Thymus (tissue), 11 donors: ENCODE data around the gene KRTAP17-1. TPM values are rescaled to one million over a fixed set of nuclear protein-coding genes. Genes with fewer than 3 reads are reported as not detected.
A peak's percentile ranks its signal among the peaks of the same experiment; 100 is the strongest.
"Not testable (repeated sequence)": the region's sequence is repeated elsewhere in the genome, so short reads cannot be mapped to it uniquely, and the experiment has no call there.

Experiments used
- DNase-seq, 9 donors: peaks; one replicate each; pipeline ENCODE4 v3.0.0-alpha.2; 2013; ENCODE audit warnings: low spot score in 9 of 9, low read depth in 6 of 9, missing footprints in 1 of 9
- H3K27ac ChIP-seq, 2 donors: one replicate each; pipeline ENCODE4 v1.5.1; 2013; ENCODE audit warnings: control low read depth in 1 of 2, low read depth in 1 of 2, low read length in 1 of 2, mild to moderate bottlenecking in 1 of 2, moderate library complexity in 1 of 2
- H3K27me3 ChIP-seq, 2 donors: one replicate each; pipeline ENCODE4 v1.5.1; 2013; ENCODE audit warnings: low read length in 1 of 2; ENCODE audit not compliant: control insufficient read depth in 2 of 2, insufficient read depth in 1 of 2
- H3K36me3 ChIP-seq, 2 donors: one replicate each; pipeline ENCODE4 v1.5.1; 2013; ENCODE audit warnings: low read length in 1 of 2, mild to moderate bottlenecking in 1 of 2, moderate library complexity in 1 of 2; ENCODE audit not compliant: control insufficient read depth in 2 of 2, insufficient read depth in 2 of 2
- H3K4me1 ChIP-seq, 2 donors: one replicate each; pipeline ENCODE4 v1.5.1; 2013; ENCODE audit warnings: low read length in 2 of 2; ENCODE audit not compliant: control insufficient read depth in 2 of 2, insufficient read depth in 2 of 2
- H3K4me3 ChIP-seq, 2 donors: one replicate each; pipeline ENCODE4 v1.5.1; 2013; ENCODE audit warnings: low read length in 2 of 2, control low read depth in 1 of 2, mild to moderate bottlenecking in 1 of 2
- H3K9me3 ChIP-seq, 2 donors: one replicate each; pipeline ENCODE4 v1.5.1; 2013; ENCODE audit warnings: low read length in 1 of 2, mild to moderate bottlenecking in 1 of 2; ENCODE audit not compliant: control insufficient read depth in 2 of 2, insufficient read depth in 1 of 2
- WGBS: extraction: QIAGEN DNeasy Blood & Tissue Kit; methylation state at CpG from one replicate; pipeline ENCODE4 v1.1.7; 2013; 5-methylcytosine and 5-hydroxymethylcytosine counted together
- polyA plus RNA-seq: library from polyadenylated mRNA; stranded (reverse); fragments of 200-250 nt; gene quantifications from one replicate; pipeline ENCODE4 v1.2.3, GENCODE V29; 2013
- total RNA-seq: library from RNA; stranded (reverse); fragments of 120-200 nt; gene quantifications from one replicate; pipeline ENCODE4 v1.2.4, GENCODE V29; 2013
- donor health status: healthy.

KRTAP17-1 gene
- total and polyA plus RNA-seq, 2 donors, result 0.09 to 0.11 TPM

- 73% methylated on average over 5 of the region's 5 CpGs for WGBS
- H3K4me1 ChIP-seq, result peaks cover 0 to 8% of the 10 kb centered on the region in 2 donors
- peak in 1 of 9 donors; percentile 12 for DNase-seq
- no peaks in the 10 kb centered on the region for H3K9me3 ChIP-seq
- no peaks in the 10 kb centered on the region for H3K27me3 ChIP-seq
- no peak overlapping the region for H3K4me3 ChIP-seq
- peak overlapping the region; percentile 0 to 62 for H3K27ac ChIP-seq
- no peaks in the 10 kb centered on the region for H3K36me3 ChIP-seq
Measured at GRCh38 chr17:41301204-41301790, 14.2 kb downstream of the KRTAP17-1 start.

GRCh38 chr17:41298458-41299135 is 16.9 kb downstream of the KRTAP17-1 start:
- no peaks in the 10 kb centered on the region for H3K9me3 ChIP-seq
- WGBS, result 92% methylated on average over 20 of the region's 20 CpGs
- peaks cover 0 to 10% of the 10 kb centered on the region in 2 donors for H3K4me1 ChIP-seq
- no peak overlapping the region for H3K27ac ChIP-seq
- H3K36me3 ChIP-seq, result no peaks in the 10 kb centered on the region
- DNase-seq, result no peak
- H3K27me3 ChIP-seq, result no peaks in the 10 kb centered on the region
- H3K4me3 ChIP-seq, result no peak overlapping the region

GRCh38 chr17:41296846-41297245 is 18.7 kb downstream of the KRTAP17-1 start:
- H3K9me3 ChIP-seq, result no peaks in the 10 kb centered on the region
- H3K4me3 ChIP-seq, result no peak overlapping the region
- peaks cover 0 to 6% of the 10 kb centered on the region in 2 donors for H3K4me1 ChIP-seq
- WGBS, result 94% methylated on average over 1 of the region's 1 CpG
- DNase-seq, result peak in 1 of 9 donors; percentile 13
- no peaks in the 10 kb centered on the region for H3K27me3 ChIP-seq
- no peaks in the 10 kb centered on the region for H3K36me3 ChIP-seq
- peak overlapping the region in 1 of 2 donors; percentile 47 for H3K27ac ChIP-seq

- Histone ChIP-seq H3K9me3 (no peaks in the 10 kb centered on the region), H3K36me3 (no peaks in the 10 kb centered on the region), H3K27me3 (no peaks in the 10 kb centered on the region), H3K27ac (no peak overlapping the region), H3K4me1 (peaks cover 0 to 3% of the 10 kb centered on the region in 2 donors), H3K4me3 (no peak overlapping the region)
- no peak for DNase-seq
- 93% methylated on average over 1 of the region's 1 CpG for WGBS
Measured at GRCh38 chr17:41294016-41294415, 21.5 kb downstream of the KRTAP17-1 start.

- no peaks in the 10 kb centered on the region for H3K4me1 ChIP-seq
- no peak overlapping the region for H3K27ac ChIP-seq
- no peaks in the 10 kb centered on the region for H3K27me3 ChIP-seq
- H3K4me3 ChIP-seq, result no peak overlapping the region
- DNase-seq, result no peak
- WGBS, result 78% methylated on average over 3 of the region's 3 CpGs
- H3K36me3 ChIP-seq, result no peaks in the 10 kb centered on the region
- H3K9me3 ChIP-seq, result no peaks in the 10 kb centered on the region
Measured at GRCh38 chr17:41287050-41287449, 28.5 kb downstream of the KRTAP17-1 start.

GRCh38 chr17:41284546-41284945 is 31.0 kb downstream of the KRTAP17-1 start:
- DNase-seq, result no peak
- H3K36me3 ChIP-seq, result no peaks in the 10 kb centered on the region
- H3K9me3 ChIP-seq, result no peaks in the 10 kb centered on the region
- WGBS, result 15% methylated on average over 2 of the region's 2 CpGs
- H3K4me3 ChIP-seq, result no peak overlapping the region
- no peak overlapping the region for H3K27ac ChIP-seq
- no peaks in the 10 kb centered on the region for H3K4me1 ChIP-seq
- H3K27me3 ChIP-seq, result no peaks in the 10 kb centered on the region

- H3K4me3 ChIP-seq, result no peak overlapping the region
- no peak overlapping the region for H3K27ac ChIP-seq
- H3K36me3 ChIP-seq, result no peaks in the 10 kb centered on the region
- DNase-seq, result no peak
- WGBS, result 91% methylated on average over 3 of the region's 3 CpGs
- H3K4me1 ChIP-seq, result no peaks in the 10 kb centered on the region
- H3K9me3 ChIP-seq, result no peaks in the 10 kb centered on the region
- H3K27me3 ChIP-seq, result no peaks in the 10 kb centered on the region
Measured at GRCh38 chr17:41284043-41284442, 31.5 kb downstream of the KRTAP17-1 start.

GRCh38 chr17:41278176-41278955 is 37.1 kb downstream of the KRTAP17-1 start:
- WGBS, result 96% methylated on average over 3 of the region's 3 CpGs
- DNase-seq, result no peak

GRCh38 chr17:41275648-41276190 is 39.8 kb downstream of the KRTAP17-1 start, which contains the start of gene KRTAP9-7:
Gene KRTAP9-7 (plus strand): TSS chr17:41275698. CDS start chr17:41275698, 0 bp downstream.
- not testable (repeated sequence) for H3K9me3 ChIP-seq, H3K27me3 ChIP-seq, H3K27ac ChIP-seq, H3K4me1 ChIP-seq, DNase-seq, H3K36me3 ChIP-seq, H3K4me3 ChIP-seq
- WGBS, result 93% methylated on average over 3 of the region's 3 CpGs

More at GRCh38 chr17:41278176-41278955, 37.1 kb downstream of the KRTAP17-1 start:
- H3K9me3 ChIP-seq, result no peaks in the 10 kb centered on the region
- no peaks in the 10 kb centered on the region for H3K4me1 ChIP-seq
- H3K27me3 ChIP-seq, result no peaks in the 10 kb centered on the region
- no peaks in the 10 kb centered on the region for H3K36me3 ChIP-seq
- no peak overlapping the region for H3K27ac ChIP-seq
- H3K4me3 ChIP-seq, result no peak overlapping the region
